GM12873 (cell line): ENCODE data around the gene KLHL5.

ENCODE experiments used
- CTCF ChIP-seq: IDR thresholded peaks from 2 replicates; pipeline ENCODE4 v1.5.1; 2012; ENCODE audit warnings: low read depth, mild to moderate bottlenecking, moderate library complexity, low read length, control low read depth; ENCODE audit not compliant: insufficient read depth; ENCODE audit errors: missing control alignments

KLHL5 gene

GRCh38 chr4:39056023-39056422 is 6.0 kb upstream of the KLHL5 start:
- TF ChIP-seq CTCF, result no peak

GRCh38 chr4:39061457-39061856 is 575 bp upstream of the KLHL5 start:
- no peak for TF ChIP-seq CTCF

- TF ChIP-seq CTCF, result no peak
These were observed 702 bp downstream of the KLHL5 start for GRCh38 chr4:39062770-39063097.

GRCh38 chr4:39063430-39063829 is 1.4 kb downstream of the KLHL5 start:
- TF ChIP-seq CTCF, result no peak

- no peak for TF ChIP-seq CTCF
These were observed 4.3 kb downstream of the KLHL5 start for GRCh38 chr4:39066371-39066770.

- no peak for TF ChIP-seq CTCF
These were observed 5.0 kb downstream of the KLHL5 start for GRCh38 chr4:39067031-39067430.

- no peak for TF ChIP-seq CTCF
These were observed 5.4 kb downstream of the KLHL5 start for GRCh38 chr4:39067451-39067850.

- no peak for TF ChIP-seq CTCF
These were observed 6.9 kb downstream of the KLHL5 start for GRCh38 chr4:39068907-39069306.
